HAP-1 (cell line): Measurements from ENCODE around the gene TMED6.
A peak's percentile ranks its signal among the peaks of the same experiment; 100 is the strongest.

Source experiments
- DNase-seq, 2 experiments: peaks; one replicate each; pipeline ENCODE4 v3.0.0-alpha.2; 2016 to 2020; ENCODE audit warnings: low spot score in 2 of 2
- H3K27me3 ChIP-seq: fragments of 250-450 bp; sonication (Bioruptor Pico); 2 replicates; pipeline ENCODE4 v1.5.1; 2020; ENCODE audit warnings: low read depth, mild to moderate bottlenecking, moderate library complexity
- H3K36me3 ChIP-seq: fragments of 250-450 bp; sonication (Bioruptor Pico); replicated peaks from 2 replicates; pipeline ENCODE4 v1.5.1; 2020; ENCODE audit warnings: mild to moderate bottlenecking
- H3K4me1 ChIP-seq: fragments of 250-450 bp; sonication (Bioruptor Pico); 2 replicates; pipeline ENCODE4 v1.5.1; 2020; ENCODE audit warnings: mild to moderate bottlenecking
- H3K4me3 ChIP-seq: fragments of 250-450 bp; sonication (Bioruptor Pico); 2 replicates; pipeline ENCODE4 v1.5.1; 2020; ENCODE audit warnings: mild to moderate bottlenecking, moderate library complexity
- H3K9me3 ChIP-seq: fragments of 250-450 bp; sonication (Bioruptor Pico); 2 replicates; pipeline ENCODE4 v1.5.1; 2020; ENCODE audit warnings: mild to moderate bottlenecking, moderate library complexity
- in situ Hi-C: fragments of 300-500 bp; cut with MboI; formaldehyde crosslinking; loops from 3 replicates; pipeline ENCODE4 v1.14.3; 2020; ENCODE audit warnings: low sequenced_read_pairs, inconsistent platforms, mixed read lengths

The TMED6 gene

DNA sequence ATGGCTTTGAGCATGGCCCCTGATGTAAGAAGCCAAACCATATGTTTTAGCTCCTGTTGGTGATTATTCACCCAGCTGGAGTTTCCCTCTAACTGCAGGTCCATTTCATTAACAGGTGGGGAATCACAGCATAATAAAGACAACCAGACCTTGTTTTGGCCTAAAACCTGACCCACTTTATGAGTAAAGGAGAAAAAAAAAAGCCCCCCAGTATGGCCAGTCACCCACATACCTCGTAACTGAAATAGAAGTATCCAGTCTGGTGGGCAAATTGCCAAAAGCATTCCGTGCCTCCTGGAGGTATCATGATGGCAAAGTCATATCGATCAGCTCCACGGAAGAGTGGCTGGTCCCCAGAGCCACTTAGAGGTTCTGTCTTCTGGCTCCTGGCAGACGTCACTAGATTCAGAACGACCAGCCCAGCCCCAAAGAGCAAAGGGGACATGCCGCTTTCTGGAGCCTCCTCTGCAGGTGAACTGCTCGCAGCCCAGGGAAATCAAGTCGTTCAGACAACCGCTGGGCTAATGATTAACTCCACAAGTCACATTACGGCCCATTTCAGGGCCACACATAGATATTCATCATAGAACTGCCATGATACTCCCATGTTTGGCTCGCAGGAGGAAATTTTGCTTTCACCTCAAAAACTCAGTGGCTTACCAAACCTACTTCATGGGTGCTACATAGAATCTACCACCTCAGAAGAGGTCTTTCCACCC, at the start of gene TMED6:
TMED6 (minus strand) TSS at position 478 of the 719 bp plus-strand sequence; CDS start at position 445, 33 bp downstream.
- in situ Hi-C loops = no loop called here
- Histone ChIP-seq H3K36me3 (peaks cover 5% of the 10 kb centered on the region), H3K4me1 (no peaks in the 10 kb centered on the region), H3K27me3 (no peaks in the 10 kb centered on the region), H3K4me3 (no peak within 1 kb of the TSS), H3K9me3 (no peaks in the 10 kb centered on the region)
- DNase-seq = no peak

DNA sequence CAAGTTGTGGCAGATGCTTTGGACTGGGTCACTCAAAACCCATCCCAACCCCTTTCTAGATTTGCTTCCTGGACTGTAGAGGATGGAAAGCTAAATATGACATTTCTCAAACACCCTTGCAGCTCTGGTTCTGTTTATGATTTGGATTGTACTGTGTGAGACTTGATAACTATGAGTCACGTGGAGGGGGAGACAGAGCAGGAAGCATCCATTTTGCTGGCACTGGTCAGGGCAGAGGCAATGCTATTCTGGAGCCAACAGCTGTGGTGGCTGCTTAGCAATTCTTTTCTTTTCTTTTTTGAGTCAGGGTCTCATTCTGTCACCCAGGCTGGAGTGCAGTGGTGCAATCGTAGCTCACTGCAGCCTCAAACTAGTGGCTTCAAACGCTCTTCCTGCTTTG, 47.8 kb upstream of the TMED6 start:
- no peak overlapping the region for H3K4me3 ChIP-seq
- in situ Hi-C loops = no loop called here
- H3K4me1 ChIP-seq = peaks cover 20% of the 10 kb centered on the region
- DNase-seq = no peak
- H3K36me3 ChIP-seq = no peaks in the 10 kb centered on the region
- no peaks in the 10 kb centered on the region for H3K27me3 ChIP-seq
- H3K9me3 ChIP-seq = no peaks in the 10 kb centered on the region

DNA sequence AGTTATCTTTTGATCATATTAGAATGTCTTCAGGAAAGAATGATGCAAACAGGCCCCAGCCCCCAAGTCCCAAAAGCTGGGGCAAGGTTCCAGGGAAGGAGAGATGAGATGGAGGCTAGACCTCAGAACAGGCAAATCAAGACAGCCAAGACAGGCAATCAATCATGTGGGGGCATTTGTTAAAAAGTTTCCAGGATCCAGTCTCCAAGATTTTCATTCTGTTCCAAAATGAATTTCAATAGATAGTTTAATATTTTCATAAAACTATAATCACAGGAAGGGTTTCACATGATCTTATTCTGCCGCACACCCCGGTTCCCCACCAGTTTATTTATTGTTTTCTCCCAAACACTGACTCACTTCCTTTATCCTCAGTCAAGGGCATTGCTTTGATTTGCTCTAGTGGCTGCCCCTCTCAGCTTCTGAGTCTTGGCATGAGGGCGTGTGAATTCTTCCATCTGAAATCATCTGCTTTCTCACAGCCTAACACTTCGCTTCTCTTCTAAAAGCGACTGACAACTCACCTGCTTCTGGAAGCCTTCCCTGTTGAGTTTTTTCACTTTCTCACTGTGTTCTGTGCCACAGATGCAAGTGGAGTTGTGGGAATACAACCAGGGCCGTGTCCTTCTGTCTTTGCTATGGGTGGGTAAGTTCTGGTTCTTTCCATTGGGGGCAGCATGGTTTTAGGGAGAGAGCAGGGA, 46.4 kb upstream of the TMED6 start:
- Histone ChIP-seq H3K4me1 (peaks cover 14% of the 10 kb centered on the region), H3K27me3 (no peaks in the 10 kb centered on the region), H3K36me3 (no peaks in the 10 kb centered on the region), H3K4me3 (no peak overlapping the region), H3K9me3 (no peaks in the 10 kb centered on the region)
- in situ Hi-C loops = no loop called here
- peak; percentile 59 to 62 for DNase-seq

DNA sequence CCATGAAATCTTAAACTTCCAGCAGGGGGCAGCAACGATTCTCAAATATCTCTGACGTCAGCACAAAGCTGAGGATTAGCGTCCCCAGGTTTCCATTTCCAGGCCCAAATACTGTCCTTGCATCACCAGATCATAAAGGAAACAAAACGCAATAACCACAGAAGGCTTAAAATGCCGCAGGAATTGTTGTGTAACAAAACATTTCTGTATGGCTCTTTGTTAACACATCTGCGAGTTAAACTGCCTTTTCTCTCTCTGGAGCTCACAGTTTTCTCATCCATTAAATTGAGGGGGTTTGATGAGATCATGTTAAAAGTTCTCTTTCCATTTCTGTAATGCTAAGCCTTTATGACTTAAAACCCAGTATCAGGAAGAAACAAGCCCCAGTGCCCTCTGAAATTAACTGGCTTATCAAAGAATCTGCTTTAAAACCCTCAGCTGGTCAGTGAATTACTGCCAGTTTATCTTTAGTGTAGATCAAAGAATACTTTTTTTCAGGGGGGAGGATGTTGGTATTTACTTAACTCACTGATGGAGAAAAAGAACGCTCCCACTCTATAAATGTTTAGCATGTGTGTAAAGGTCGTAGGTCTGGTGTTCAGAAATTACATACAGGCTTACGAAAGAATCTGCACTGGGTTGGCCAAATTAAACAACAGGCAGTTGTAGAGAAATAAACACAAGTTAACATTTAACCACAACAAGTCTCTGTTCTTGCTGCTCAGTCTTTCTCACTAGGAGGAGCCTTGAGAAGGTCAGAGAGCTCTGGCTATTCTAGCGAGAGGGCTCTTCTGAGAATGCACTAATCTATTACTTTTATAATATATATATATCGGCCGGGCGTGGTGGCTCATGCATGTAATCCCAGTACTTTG, 44.8 kb upstream of the TMED6 start:
- Histone ChIP-seq H3K27me3 (no peaks in the 10 kb centered on the region), H3K9me3 (no peaks in the 10 kb centered on the region), H3K36me3 (no peaks in the 10 kb centered on the region), H3K4me3 (no peak overlapping the region), H3K4me1 (peaks cover 14% of the 10 kb centered on the region)
- in situ Hi-C loops = no loop called here
- DNase-seq = peak; percentile 92 to 98

DNA sequence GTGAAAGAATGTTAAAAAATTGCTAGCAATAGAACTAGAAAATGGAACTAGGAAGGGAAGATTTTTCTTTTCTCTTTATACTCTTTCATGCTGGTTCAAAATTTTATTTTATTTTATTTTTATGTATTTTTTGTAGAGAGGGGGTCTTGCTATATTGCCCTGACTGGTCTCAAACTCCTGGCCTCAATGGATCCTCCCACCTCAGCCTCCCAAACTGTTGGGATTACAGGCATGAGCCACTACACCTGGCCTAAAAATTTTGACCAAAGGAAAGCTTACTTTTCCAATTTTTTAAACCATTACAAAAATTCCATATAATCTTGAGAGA, 44.2 kb upstream of the TMED6 start:
- Histone ChIP-seq H3K9me3 (no peaks in the 10 kb centered on the region), H3K36me3 (no peaks in the 10 kb centered on the region), H3K4me1 (peaks cover 14% of the 10 kb centered on the region), H3K4me3 (no peak overlapping the region), H3K27me3 (no peaks in the 10 kb centered on the region)
- no peak for DNase-seq
- in situ Hi-C loops = no loop called here

DNA sequence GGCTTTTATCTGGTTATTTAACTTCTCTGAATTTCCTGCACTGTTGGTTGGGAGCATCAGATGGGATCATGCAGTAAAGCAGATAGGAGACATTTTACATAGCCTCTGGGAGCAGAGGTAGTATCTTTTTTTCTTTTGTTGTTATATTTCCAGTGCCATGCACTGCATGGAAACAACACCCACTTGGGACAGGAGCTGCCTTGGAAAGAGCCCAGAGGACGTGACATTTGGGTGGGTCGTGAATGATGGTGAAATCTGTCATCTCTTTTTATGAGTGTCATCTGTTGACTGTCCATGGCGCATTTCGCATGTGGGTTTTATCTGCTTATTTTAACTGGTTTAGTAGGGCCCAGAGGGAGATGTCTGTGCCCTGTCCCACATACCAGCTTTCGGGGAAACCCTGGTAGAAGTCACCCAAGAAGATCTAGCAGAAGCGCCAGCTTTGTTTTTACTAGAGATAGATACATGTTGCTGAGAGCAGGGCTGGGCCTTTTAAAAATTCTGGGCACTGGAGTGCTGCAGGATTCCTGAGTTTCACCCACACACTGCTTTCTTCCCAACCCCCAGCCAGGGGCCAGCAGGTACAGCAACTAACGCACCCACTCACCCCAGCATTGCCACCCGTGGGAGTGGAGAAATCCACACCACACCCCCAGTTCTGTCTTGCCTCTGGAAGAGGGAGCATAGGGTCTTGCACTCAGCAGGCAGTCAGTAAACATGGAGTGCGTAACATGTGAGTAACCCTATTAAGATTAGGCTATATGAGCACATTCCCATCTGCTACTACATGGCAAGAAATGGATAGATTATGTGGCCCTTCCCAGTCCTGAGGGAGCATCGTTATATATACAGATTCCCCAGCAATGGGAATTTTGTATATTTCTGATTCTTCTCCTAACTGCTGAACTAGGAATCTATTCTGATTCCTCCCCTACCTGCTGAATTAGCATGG, 42.6 kb upstream of the TMED6 start:
- in situ Hi-C loops = no loop called here
- no peak overlapping the region for H3K4me3 ChIP-seq
- no peaks in the 10 kb centered on the region for H3K27me3 ChIP-seq
- no peak for DNase-seq
- no peaks in the 10 kb centered on the region for H3K36me3 ChIP-seq
- no peaks in the 10 kb centered on the region for H3K9me3 ChIP-seq
- H3K4me1 ChIP-seq = peaks cover 14% of the 10 kb centered on the region

DNA sequence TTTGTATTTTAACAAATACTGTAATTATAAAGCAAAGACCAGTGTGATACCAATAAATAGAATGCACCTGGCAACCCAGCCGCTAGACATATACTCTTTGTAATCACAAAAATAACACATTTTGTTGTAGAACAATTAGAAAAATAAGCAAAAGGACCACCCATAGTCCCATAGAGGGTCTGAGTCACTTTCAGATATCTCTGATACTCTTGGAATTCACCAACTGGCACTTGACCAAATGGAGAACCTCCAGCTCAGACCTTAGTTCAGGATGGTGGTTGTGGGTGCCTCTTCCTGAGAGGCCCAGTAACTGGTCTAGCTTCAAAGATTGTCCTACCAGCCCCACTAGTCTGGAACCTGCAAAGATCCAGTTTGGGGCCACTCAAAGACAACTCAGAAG, 35.0 kb upstream of the TMED6 start:
- Histone ChIP-seq H3K27me3 (no peaks in the 10 kb centered on the region), H3K4me1 (peaks cover 7% of the 10 kb centered on the region), H3K4me3 (no peak overlapping the region; the same call in 1 of the 2 replicates), H3K9me3 (no peaks in the 10 kb centered on the region), H3K36me3 (peaks cover 23% of the 10 kb centered on the region)
- DNase-seq = no peak
- in situ Hi-C loops = no loop called here

DNA sequence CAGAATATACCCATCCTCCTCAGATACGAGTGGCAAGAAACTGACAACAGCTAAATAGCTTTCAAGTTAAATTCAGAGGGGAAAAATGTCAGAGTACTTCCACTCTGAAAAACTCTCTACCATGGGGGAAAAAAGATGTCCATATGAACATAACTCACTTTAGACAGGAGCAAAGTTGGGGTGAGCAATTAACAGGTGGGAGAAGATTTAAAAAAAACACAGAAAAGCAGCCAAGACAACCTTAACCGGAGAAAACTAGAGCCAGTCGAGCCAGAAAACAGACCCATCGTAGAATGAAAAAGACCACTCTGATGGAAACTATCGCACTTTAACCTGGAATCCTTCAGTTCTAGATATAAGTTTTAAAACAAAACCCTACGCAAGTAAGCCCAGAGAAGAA, 33.4 kb upstream of the TMED6 start:
- Histone ChIP-seq H3K36me3 (peaks cover 37% of the 10 kb centered on the region), H3K4me3 (peak overlapping the region; percentile 61), H3K9me3 (no peaks in the 10 kb centered on the region), H3K27me3 (no peaks in the 10 kb centered on the region), H3K4me1 (peaks cover 7% of the 10 kb centered on the region)
- DNase-seq = no peak
- in situ Hi-C loops = no loop called here

DNA sequence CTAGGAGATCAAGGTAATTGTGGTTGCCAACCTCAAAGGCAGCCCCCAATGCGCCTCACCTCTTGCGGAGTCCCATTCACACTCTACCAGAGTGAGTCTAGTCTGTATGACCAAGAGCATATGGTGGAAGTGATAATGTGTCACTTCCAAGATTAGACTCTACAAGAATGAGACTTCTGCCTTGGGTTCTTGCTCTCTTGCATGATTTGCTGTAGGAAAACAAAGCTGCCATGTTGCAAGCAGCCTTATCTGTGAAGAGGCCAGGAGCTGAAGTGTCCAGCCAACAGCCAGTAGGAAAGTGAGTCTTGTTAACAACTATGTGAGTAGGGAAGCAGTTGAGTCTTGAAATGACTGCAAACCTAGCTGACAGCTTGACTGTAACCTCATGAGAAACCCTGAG, 30.8 kb upstream of the TMED6 start:
- Histone ChIP-seq H3K27me3 (no peaks in the 10 kb centered on the region), H3K9me3 (no peaks in the 10 kb centered on the region), H3K4me3 (no peak overlapping the region), H3K4me1 (peaks cover 7% of the 10 kb centered on the region), H3K36me3 (peaks cover 58% of the 10 kb centered on the region)
- DNase-seq = no peak
- in situ Hi-C loops = no loop called here

DNA sequence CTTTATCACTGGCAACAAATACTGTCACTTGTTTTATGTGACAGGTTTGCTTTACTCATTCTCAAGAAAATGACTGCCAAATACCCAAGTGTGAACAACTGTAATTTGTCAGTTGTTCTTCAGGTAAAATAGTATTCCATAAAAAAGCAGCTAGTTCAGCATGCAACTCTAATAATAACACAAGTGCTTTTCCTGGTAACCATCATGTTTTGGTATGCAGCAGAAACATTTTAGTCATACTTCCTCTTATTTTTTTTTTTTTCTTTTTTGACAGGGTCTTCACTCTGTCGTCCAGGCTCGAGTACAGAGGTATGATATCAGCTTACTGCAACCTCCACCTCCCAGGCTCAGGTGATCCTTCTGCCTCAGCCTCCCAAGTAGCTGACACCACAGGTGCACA, 29.6 kb upstream of the TMED6 start:
- peaks cover 58% of the 10 kb centered on the region for H3K36me3 ChIP-seq

DNA sequence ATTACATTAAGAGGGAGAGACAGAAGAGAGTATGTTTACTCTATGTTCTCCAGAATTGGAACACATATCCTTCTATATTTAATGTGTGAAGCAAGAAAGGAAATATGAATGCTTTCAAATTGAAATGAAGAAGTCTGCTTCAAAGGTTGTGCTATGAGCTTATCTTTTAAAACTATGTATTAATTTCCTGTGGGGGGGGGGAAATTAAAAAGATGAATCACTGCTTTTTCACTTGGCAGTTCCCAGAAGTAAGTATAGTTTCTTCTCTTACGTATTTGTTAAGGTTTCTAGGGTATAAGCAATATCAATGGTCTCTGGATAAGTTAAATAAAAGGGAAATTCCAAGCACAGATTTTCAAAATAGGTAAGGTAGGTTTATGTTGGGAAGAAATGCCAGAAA, 27.2 kb upstream of the TMED6 start:
- Histone ChIP-seq H3K4me1 (no peaks in the 10 kb centered on the region), H3K27me3 (no peaks in the 10 kb centered on the region), H3K4me3 (no peak overlapping the region), H3K9me3 (no peaks in the 10 kb centered on the region), H3K36me3 (peaks cover 61% of the 10 kb centered on the region)
- in situ Hi-C loops = no loop called here
- DNase-seq = no peak

More for the DNA sequence above, 29.6 kb upstream of the TMED6 start:
- Histone ChIP-seq H3K9me3 (no peaks in the 10 kb centered on the region), H3K4me1 (peaks cover 7% of the 10 kb centered on the region), H3K4me3 (no peak overlapping the region), H3K27me3 (no peaks in the 10 kb centered on the region)
- in situ Hi-C loops = no loop called here
- DNase-seq = no peak

DNA sequence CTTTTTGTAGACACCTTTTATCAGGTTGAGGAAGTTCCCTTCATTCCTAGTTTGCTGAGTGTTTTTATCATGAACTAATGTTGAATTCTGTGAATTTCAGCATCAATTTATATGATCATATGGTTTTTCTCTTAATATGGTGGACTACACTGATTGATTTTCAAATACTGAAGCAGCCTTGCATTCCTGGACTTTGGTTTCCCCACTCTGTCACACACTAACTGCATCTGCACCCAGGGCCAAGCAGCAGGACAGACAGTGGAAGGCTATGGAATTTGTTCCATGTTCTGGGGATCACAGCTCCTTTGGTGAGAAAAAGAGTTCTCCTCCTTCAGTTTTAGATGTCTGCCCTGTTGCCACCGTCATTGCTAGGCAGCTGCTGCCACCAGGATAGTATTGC, 26.4 kb upstream of the TMED6 start:
- no peaks in the 10 kb centered on the region for H3K27me3 ChIP-seq
- no peaks in the 10 kb centered on the region for H3K9me3 ChIP-seq
- H3K4me1 ChIP-seq = no peaks in the 10 kb centered on the region
- in situ Hi-C loops = no loop called here
- H3K4me3 ChIP-seq = no peak overlapping the region
- H3K36me3 ChIP-seq = peaks cover 61% of the 10 kb centered on the region
- no peak for DNase-seq

DNA sequence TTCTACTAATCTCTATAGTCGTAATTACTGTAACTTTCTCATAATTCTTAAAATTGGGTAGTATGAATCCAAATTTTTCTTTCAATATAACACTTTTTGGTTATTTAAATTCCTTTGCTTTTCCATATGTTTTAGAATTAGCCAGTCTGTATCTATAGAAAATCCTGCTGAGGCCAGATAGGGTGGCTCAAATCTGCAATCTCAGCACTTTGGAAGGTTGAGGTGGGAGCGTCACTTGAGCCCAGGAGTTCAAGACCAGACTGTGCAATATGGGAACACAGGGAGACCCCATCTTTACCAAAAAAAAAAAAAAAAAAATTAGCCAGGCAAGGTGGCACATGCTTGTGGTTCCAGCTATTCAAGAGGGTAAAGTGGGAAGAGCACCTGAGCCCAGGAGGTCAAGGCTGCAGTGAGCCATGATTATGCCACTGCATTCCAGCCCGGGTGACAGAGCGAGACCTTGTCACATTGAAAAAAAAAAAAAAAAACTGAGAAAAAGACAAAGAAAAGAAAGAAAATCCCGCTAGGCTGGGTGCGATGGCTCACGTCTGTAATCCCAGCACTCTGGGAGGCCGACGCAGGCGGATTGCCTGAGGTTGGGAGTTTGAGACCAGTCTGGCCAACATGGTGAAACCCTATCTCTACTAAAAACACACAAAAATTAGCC, 24.9 kb upstream of the TMED6 start:
- Histone ChIP-seq H3K36me3 (peaks cover 61% of the 10 kb centered on the region), H3K4me1 (no peaks in the 10 kb centered on the region), H3K27me3 (no peaks in the 10 kb centered on the region), H3K9me3 (no peaks in the 10 kb centered on the region), H3K4me3 (no peak overlapping the region)
- in situ Hi-C loops = no loop called here
- no peak for DNase-seq
